Loucy (cell line): ENCODE data around the gene SHISA3.

ENCODE experiments used
- EZH2phosphoT487 ChIP-seq: fragments of 200-600 bp; IDR thresholded peaks from 2 replicates; pipeline ENCODE4 v1.6.1; 2018; ENCODE audit warnings: antibody characterized with exemption, mild to moderate bottlenecking, moderate library complexity, borderline replicate concordance
- TF ChIP-seq, protein P1 (sequence below): fragments of 200-600 bp; sonication (generic); conservative IDR thresholded peaks from 2 replicates; pipeline ENCODE4 v1.5.1; 2014; ENCODE audit warnings: mild to moderate bottlenecking, antibody characterized with exemption, low read length

DNA sequence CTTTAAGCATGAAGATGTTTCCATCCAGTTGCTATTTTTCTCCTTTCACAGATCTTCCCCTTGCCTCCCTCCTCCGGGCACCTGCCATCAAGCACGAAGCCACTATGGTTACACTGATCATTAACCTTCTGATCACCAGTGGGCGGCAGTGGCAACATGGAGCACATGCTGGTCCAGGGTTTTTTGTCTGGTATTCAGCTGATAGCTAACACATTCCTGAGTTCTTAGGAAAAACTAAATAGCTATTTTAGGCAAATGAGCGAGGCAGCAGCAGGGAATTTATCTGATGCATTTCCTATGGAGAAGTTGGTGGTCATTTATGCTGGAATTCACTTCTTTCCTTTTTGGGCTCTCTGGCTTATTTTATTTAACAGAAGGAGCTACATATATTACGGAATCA, 22.9 kb downstream of the SHISA3 start:
- TF ChIP-seq, protein P1, sequence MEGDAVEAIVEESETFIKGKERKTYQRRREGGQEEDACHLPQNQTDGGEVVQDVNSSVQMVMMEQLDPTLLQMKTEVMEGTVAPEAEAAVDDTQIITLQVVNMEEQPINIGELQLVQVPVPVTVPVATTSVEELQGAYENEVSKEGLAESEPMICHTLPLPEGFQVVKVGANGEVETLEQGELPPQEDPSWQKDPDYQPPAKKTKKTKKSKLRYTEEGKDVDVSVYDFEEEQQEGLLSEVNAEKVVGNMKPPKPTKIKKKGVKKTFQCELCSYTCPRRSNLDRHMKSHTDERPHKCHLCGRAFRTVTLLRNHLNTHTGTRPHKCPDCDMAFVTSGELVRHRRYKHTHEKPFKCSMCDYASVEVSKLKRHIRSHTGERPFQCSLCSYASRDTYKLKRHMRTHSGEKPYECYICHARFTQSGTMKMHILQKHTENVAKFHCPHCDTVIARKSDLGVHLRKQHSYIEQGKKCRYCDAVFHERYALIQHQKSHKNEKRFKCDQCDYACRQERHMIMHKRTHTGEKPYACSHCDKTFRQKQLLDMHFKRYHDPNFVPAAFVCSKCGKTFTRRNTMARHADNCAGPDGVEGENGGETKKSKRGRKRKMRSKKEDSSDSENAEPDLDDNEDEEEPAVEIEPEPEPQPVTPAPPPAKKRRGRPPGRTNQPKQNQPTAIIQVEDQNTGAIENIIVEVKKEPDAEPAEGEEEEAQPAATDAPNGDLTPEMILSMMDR = no peak
- no peak for TF ChIP-seq EZH2phosphoT487
